GM12873 (cell line): ENCODE results near the gene ZDHHC7.

ENCODE experiments used
- CTCF ChIP-seq: IDR thresholded peaks from 2 replicates; pipeline ENCODE4 v1.5.1; 2012; ENCODE audit warnings: low read depth, mild to moderate bottlenecking, moderate library complexity, low read length, control low read depth; ENCODE audit not compliant: insufficient read depth; ENCODE audit errors: missing control alignments

ZDHHC7 gene

DNA sequence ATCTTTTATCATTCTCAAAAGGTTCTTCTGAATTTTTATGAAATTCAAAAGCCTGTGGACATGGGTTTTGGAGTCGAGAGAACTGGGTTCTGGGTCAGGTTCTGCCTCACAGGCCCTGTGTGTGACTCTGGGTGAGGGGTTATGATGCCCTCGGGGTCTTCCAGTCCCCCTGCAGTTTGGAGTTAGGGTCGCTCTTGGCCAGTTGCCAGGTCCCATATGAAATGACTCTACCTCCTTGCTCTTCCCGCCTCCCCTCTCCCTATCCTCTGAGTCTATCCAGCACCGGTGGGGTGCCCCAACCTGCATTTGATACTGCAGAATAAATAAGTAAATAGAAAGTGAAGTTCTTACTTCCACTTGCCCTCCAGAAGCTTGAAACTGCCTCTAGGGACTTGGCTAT lies 54.1 kb downstream of the ZDHHC7 start:
- no peak for TF ChIP-seq CTCF

GRCh38 chr16:84955427-84955826 lies 55.9 kb downstream of the ZDHHC7 start:
- TF ChIP-seq CTCF = no peak

DNA sequence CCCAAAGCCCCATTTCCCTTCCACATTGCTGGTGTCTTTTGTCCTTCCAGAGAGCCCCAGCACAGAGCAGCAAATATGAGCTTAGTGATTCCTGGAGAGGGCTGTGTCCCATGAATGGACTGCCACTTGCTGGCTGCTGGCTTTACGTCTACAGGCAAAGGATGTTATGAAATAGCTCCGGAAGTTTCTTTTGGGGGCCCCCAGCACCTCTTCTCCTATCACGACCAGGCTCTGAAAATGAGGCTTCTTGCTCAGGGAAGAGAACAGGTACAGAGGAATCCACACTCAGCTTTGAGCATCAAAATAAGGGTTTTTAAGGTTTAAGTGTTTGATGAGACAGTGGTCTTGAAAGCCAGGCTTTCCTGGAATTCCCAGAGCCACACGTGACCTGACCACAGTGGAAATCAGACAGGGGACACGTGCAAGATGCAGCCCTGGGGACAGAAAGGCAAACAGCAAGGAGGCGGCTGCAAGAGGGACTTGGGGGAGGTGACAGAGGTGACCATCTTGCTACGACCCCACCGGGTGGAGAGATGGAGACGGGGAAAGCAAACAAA lies 58.1 kb downstream of the ZDHHC7 start:
- no peak for TF ChIP-seq CTCF

- peak; percentile 95 for TF ChIP-seq CTCF
Observed at GRCh38 chr16:84952335-84953189, 58.8 kb downstream of the ZDHHC7 start.

- peak; percentile 54 for TF ChIP-seq CTCF
Observed at GRCh38 chr16:84950906-84951305, 60.4 kb downstream of the ZDHHC7 start.

- TF ChIP-seq CTCF = no peak
Observed at GRCh38 chr16:84949772-84950436, 61.4 kb downstream of the ZDHHC7 start.
